ENCODE measurements around the gene PAQR9.

Gene PAQR9

GRCh38 chr3:143004823-143005222, 41.3 kb upstream of the PAQR9 start:
- Histone ChIP-seq H3K27me3 (ENCODE audit: low read length) (no peaks in the 10 kb centered on the region), H3K9me3 (ENCODE audit: insufficient read depth, low read length) (no peaks in the 10 kb centered on the region), H3K4me2 (ENCODE audit: low read depth, low read length, poor library complexity, severe bottlenecking) (peak overlapping the region; percentile 98), H3K27ac (ENCODE audit: low read depth, low read length) (no peak overlapping the region), H3F3A (ENCODE audit: insufficient read depth) (no peaks in the 10 kb centered on the region), H4K20me1 (ENCODE audit: low read depth, low read length) (peaks cover 45% of the 10 kb centered on the region), H3K79me2 (ENCODE audit: insufficient read depth, low read length) (peaks cover 84% of the 10 kb centered on the region), H2AFZ (ENCODE audit: low read depth, low read length, severe bottlenecking) (no peak overlapping the region), H3K9ac (ENCODE audit: low read length) (peak overlapping the region; percentile 27), H3K36me3 (ENCODE audit: low read length) (no peaks in the 10 kb centered on the region), H3K4me3 (ENCODE audit: insufficient read depth, low read length, poor library complexity, severe bottlenecking) (peak overlapping the region; percentile 38), H3K9me2 (replicated peaks; ENCODE audit: insufficient read depth, low read length) (no peaks in the 10 kb centered on the region)
- TF ChIP-seq EZH2phosphoT487 (conservative IDR thresholded peaks at IDR 0.05; ENCODE audit: low read length): no peak
- TF ChIP-seq CTCF (IDR thresholded peaks at IDR 0.05; ENCODE audit: insufficient read depth, low read length, poor library complexity, severe bottlenecking): no peak

DNA sequence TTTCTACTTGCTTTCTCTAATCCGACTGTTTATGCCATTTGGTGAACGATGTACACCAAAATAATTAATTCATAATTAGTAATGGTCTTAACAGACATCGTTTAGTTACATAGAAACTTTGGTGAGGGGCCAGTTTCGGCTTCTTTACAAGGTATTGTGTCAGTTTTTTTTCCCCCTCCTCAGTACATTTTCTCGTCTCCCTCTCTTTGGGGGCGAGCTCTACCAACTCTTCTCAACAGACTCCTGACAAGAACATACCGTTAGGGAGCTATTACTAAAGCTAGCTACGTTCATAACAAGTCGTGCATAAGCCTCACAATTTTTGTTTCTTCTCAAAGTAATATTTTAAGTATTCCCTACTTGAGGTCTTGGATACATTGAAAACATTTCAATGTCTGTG, 39.3 kb upstream of the PAQR9 start:
- H3K27me3 ChIP-seq (ENCODE audit: low read length): no peaks in the 10 kb centered on the region
- no peaks in the 10 kb centered on the region for H3K9me3 ChIP-seq (ENCODE audit: insufficient read depth, low read length)
- H4K20me1 ChIP-seq (ENCODE audit: low read depth, low read length): peaks cover 34% of the 10 kb centered on the region
- peak overlapping the region; percentile 74 for H3K27ac ChIP-seq (ENCODE audit: low read depth, low read length)
- no peaks in the 10 kb centered on the region for H3K9me2 ChIP-seq (replicated peaks; ENCODE audit: insufficient read depth, low read length)
- TF ChIP-seq CTCF (IDR thresholded peaks at IDR 0.05; ENCODE audit: insufficient read depth, low read length, poor library complexity, severe bottlenecking) (no peak), EZH2phosphoT487 (conservative IDR thresholded peaks at IDR 0.05; ENCODE audit: low read length) (no peak)
- peak overlapping the region; percentile 83 for H3K4me3 ChIP-seq (ENCODE audit: insufficient read depth, low read length, poor library complexity, severe bottlenecking)
- H3F3A ChIP-seq (ENCODE audit: insufficient read depth): no peaks in the 10 kb centered on the region
- H3K9ac ChIP-seq (ENCODE audit: low read length): peak overlapping the region; percentile 88
- peak overlapping the region; percentile 98 for H3K4me2 ChIP-seq (ENCODE audit: low read depth, low read length, poor library complexity, severe bottlenecking)
- H2AFZ ChIP-seq (ENCODE audit: low read depth, low read length, severe bottlenecking): peak overlapping the region; percentile 74
- no peaks in the 10 kb centered on the region for H3K36me3 ChIP-seq (ENCODE audit: low read length)
- peaks cover 63% of the 10 kb centered on the region for H3K79me2 ChIP-seq (ENCODE audit: insufficient read depth, low read length)

DNA sequence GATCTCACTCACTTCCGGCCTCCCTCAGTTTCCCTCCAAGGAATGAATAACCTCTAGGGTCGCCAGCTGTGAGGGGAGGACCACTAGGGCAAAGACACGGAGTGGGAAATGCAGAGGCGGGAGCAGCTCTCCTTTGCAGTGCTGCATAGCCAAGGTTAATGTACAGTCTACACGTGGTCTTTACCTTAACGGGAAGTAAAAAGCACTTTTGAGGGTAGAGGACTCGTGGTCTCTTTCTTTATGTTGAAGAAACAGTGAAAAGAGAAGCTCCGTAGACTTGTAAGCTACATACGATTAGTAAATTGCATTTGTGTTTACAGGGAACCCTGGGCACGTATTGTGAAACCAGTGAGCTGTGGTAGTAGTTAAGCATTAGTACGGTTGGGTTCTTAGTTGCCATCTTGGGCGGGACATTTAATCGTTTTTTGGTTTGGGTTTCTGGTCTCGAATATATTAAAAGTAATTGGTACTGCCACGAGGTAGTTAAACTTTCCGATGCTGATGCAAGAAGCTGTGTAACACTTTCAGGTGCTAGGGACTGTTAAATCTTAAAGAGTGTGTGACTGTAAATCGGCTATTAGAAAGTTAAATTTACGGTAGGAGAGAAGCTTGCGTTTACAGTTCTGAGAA, 38.7 kb upstream of the PAQR9 start:
- no peaks in the 10 kb centered on the region for H3K9me2 ChIP-seq (replicated peaks; ENCODE audit: insufficient read depth, low read length)
- peaks cover 57% of the 10 kb centered on the region for H3K79me2 ChIP-seq (ENCODE audit: insufficient read depth, low read length)
- H3K36me3 ChIP-seq (ENCODE audit: low read length): no peaks in the 10 kb centered on the region
- H3F3A ChIP-seq (ENCODE audit: insufficient read depth): no peaks in the 10 kb centered on the region
- TF ChIP-seq CTCF (IDR thresholded peaks at IDR 0.05; ENCODE audit: insufficient read depth, low read length, poor library complexity, severe bottlenecking): no peak
- TF ChIP-seq EZH2phosphoT487 (conservative IDR thresholded peaks at IDR 0.05; ENCODE audit: low read length): no peak
- peak overlapping the region; percentile 88 for H3K9ac ChIP-seq (ENCODE audit: low read length)
- H2AFZ ChIP-seq (ENCODE audit: low read depth, low read length, severe bottlenecking): peak overlapping the region; percentile 74
- peak overlapping the region; percentile 83 for H3K4me3 ChIP-seq (ENCODE audit: insufficient read depth, low read length, poor library complexity, severe bottlenecking)
- peaks cover 34% of the 10 kb centered on the region for H4K20me1 ChIP-seq (ENCODE audit: low read depth, low read length)
- H3K4me2 ChIP-seq (ENCODE audit: low read depth, low read length, poor library complexity, severe bottlenecking): peak overlapping the region; percentile 98
- H3K27ac ChIP-seq (ENCODE audit: low read depth, low read length): peak overlapping the region; percentile 74
- no peaks in the 10 kb centered on the region for H3K9me3 ChIP-seq (ENCODE audit: insufficient read depth, low read length)
- H3K27me3 ChIP-seq (ENCODE audit: low read length): no peaks in the 10 kb centered on the region

Data from SU-DHL-6 (cell line).